ENCODE results near the gene SUSD4.

GRCh38 chr1:223203034-223203408 is 161.0 kb downstream of the SUSD4 start:
- TF ChIP-seq CTCF (IDR thresholded peaks at IDR 0.05) (no peak), RCOR1 (IDR thresholded peaks at IDR 0.05; ENCODE audit: low read depth, low read length) (no peak), ELK1 (IDR thresholded peaks at IDR 0.05; ENCODE audit: low read depth, low read length) (no peak), BCL3 (IDR thresholded peaks at IDR 0.05) (no peak), PBX3 (IDR thresholded peaks at IDR 0.05) (no peak), POLR2A (IDR thresholded peaks at IDR 0.05; ENCODE audit: low read length) (no peak), MAFK (IDR thresholded peaks at IDR 0.05; ENCODE audit: partially characterized antibody) (no peak), KDM1A (IDR thresholded peaks at IDR 0.05; ENCODE audit: low read depth) (no peak), RARB (CRISPR knock-in tag; IDR thresholded peaks at IDR 0.05) (no peak), MAZ (IDR thresholded peaks at IDR 0.05; ENCODE audit: borderline replicate concordance, low read depth, low read length) (no peak), RAD21 (conservative IDR thresholded peaks at IDR 0.05 in 1 of 2, IDR thresholded peaks at IDR 0.05 in 1 of 2) (no peak), USF2 (IDR thresholded peaks at IDR 0.05) (no peak), TP53 (CRISPR knock-in tag; IDR thresholded peaks at IDR 0.05) (no peak), REST (IDR thresholded peaks at IDR 0.05) (no peak)

All from A549 (cell line).